IMR-90 (cell line): ENCODE data around the gene PIEZO2. TPM values are rescaled to one million over a fixed set of nuclear protein-coding genes. Genes with fewer than 3 reads are reported as not detected.

Source experiments
- ATAC-seq: fragments of 200-7000 bp; cut with Tn5 transposase; 2 replicates; pipeline ENCODE4 v1.9.1; 2020; ENCODE audit warnings: low read depth, mild to moderate bottlenecking, moderate library complexity
- BruUV-seq: library from RNA; stranded (reverse); fragments of 400-500 nt; replicated peaks from 2 replicates; lab custom pipeline; 2021; lab: Mats Ljungman, UMichigan
- CTCF ChIA-PET: fragments of 300-600 bp; formaldehyde crosslinking; extraction: SDS; loops from one replicate; lab custom pipeline; 2021; ENCODE audit warnings: antibody characterized with exemption; lab: Yijun Ruan, JAX
- POLR2A ChIA-PET: fragments of 300-600 bp; sonication (Branson Sonifier 250); formaldehyde crosslinking; loops from one replicate; lab custom pipeline; 2022; ENCODE audit warnings: antibody characterized with exemption; ENCODE audit not compliant: unreplicated experiment; lab: Charles Lee
- DNase-seq: peaks from one replicate; pipeline ENCODE4 v3.0.0; 2013
- H2AFZ ChIP-seq: replicated peaks from 2 replicates; pipeline ENCODE3; 2013; ENCODE audit warnings: low read length, mild to moderate bottlenecking; ENCODE audit not compliant: poor library complexity
- H2AK5ac ChIP-seq: 2 replicates; pipeline ENCODE4 v1.6.1; 2013; ENCODE audit warnings: low read depth, low read length, inconsistent platforms
- H2AK9ac ChIP-seq: replicated peaks from 2 replicates; pipeline ENCODE3; 2013; ENCODE audit warnings: mild to moderate bottlenecking, low read depth, low read length, moderate library complexity; ENCODE audit not compliant: poor library complexity
- H2BK120ac ChIP-seq: 2 replicates; pipeline ENCODE4 v1.6.1; 2013; ENCODE audit warnings: low read depth, low read length, inconsistent platforms
- H2BK15ac ChIP-seq: 3 replicates; pipeline ENCODE4 v1.6.1; 2013; ENCODE audit warnings: low read depth, low read length, inconsistent platforms
- H2BK20ac ChIP-seq: 2 replicates; pipeline ENCODE4 v1.6.1; 2013; ENCODE audit warnings: low read depth, mild to moderate bottlenecking, inconsistent platforms, low read length, moderate library complexity
- H2BK5ac ChIP-seq: 2 replicates; pipeline ENCODE4 v1.6.1; 2013; ENCODE audit warnings: mild to moderate bottlenecking, low read depth, low read length, inconsistent platforms; ENCODE audit not compliant: poor library complexity, severe bottlenecking
- H3K14ac ChIP-seq: replicated peaks from 2 replicates; pipeline ENCODE4 v1.6.1; 2013; ENCODE audit warnings: low read depth, low read length, inconsistent platforms
- H3K18ac ChIP-seq: 2 replicates; pipeline ENCODE4 v1.6.1; 2013; ENCODE audit warnings: low read depth, low read length, control low read depth
- H3K23ac ChIP-seq: 2 replicates; pipeline ENCODE4 v1.6.1; 2013; ENCODE audit warnings: low read depth, low read length, inconsistent platforms
- H3K27ac ChIP-seq: 2 replicates; pipeline ENCODE4 v1.5.1; 2013; ENCODE audit warnings: mild to moderate bottlenecking, control low read depth, low read length; ENCODE audit not compliant: insufficient read depth
- H3K27me3 ChIP-seq: 2 replicates; pipeline ENCODE4 v1.6.1; 2013; ENCODE audit warnings: low read length; ENCODE audit not compliant: control insufficient read depth, insufficient read depth
- H3K36me3 ChIP-seq: 2 replicates; pipeline ENCODE4 v1.6.1; 2013; ENCODE audit warnings: low read length, mixed read lengths; ENCODE audit not compliant: control insufficient read depth, insufficient read depth
- H3K4ac ChIP-seq: 2 replicates; pipeline ENCODE4 v1.6.1; 2013; ENCODE audit warnings: low read depth, low read length, inconsistent platforms
- H3K4me1 ChIP-seq: 2 replicates; pipeline ENCODE4 v1.6.1; 2013; ENCODE audit warnings: low read length, mixed read lengths; ENCODE audit not compliant: control insufficient read depth, insufficient read depth
- H3K4me2 ChIP-seq: 2 replicates; pipeline ENCODE4 v1.6.1; 2013; ENCODE audit warnings: low read depth, mild to moderate bottlenecking, control low read depth, low read length, moderate library complexity
- H3K4me3 ChIP-seq: 2 replicates; pipeline ENCODE4 v1.5.1; 2013; ENCODE audit warnings: low read depth, mild to moderate bottlenecking, control low read depth, low read length, moderate library complexity; ENCODE audit not compliant: insufficient read depth
- H3K56ac ChIP-seq: 2 replicates; pipeline ENCODE4 v1.6.1; 2013; ENCODE audit warnings: low read length, inconsistent platforms; ENCODE audit not compliant: insufficient read depth; ENCODE audit errors: extremely low read depth
- H3K79me1 ChIP-seq, 2 experiments: 2 replicates each; pipeline ENCODE4 v1.6.1; 2013; ENCODE audit warnings: low read length in 2 of 2, inconsistent platforms in 1 of 2, low read depth in 1 of 2
- H3K9ac ChIP-seq: 2 replicates; pipeline ENCODE4 v1.6.1; 2013; ENCODE audit warnings: low read depth, low read length, control low read depth
- H3K9me1 ChIP-seq: 2 replicates; pipeline ENCODE4 v1.6.1; 2013; ENCODE audit warnings: low read length, inconsistent platforms; ENCODE audit not compliant: insufficient read depth
- H3K9me3 ChIP-seq: 2 replicates; pipeline ENCODE4 v1.6.1; 2013; ENCODE audit warnings: low read length; ENCODE audit not compliant: control insufficient read depth, insufficient read depth
- H4K20me1 ChIP-seq: 2 replicates; pipeline ENCODE4 v1.6.1; 2013; ENCODE audit warnings: low read length, inconsistent platforms; ENCODE audit not compliant: insufficient read depth
- H4K5ac ChIP-seq: 2 replicates; pipeline ENCODE4 v1.6.1; 2013; ENCODE audit warnings: mild to moderate bottlenecking, low read depth, low read length, control low read depth
- H4K8ac ChIP-seq, 2 experiments: 2 replicates each; pipeline ENCODE4 v1.6.1; 2013; ENCODE audit warnings: low read depth in 2 of 2, low read length in 2 of 2, control low read depth in 1 of 2, inconsistent platforms in 1 of 2
- H4K91ac ChIP-seq: 2 replicates; pipeline ENCODE4 v1.6.1; 2013; ENCODE audit warnings: low read depth, low read length, inconsistent platforms; ENCODE audit not compliant: insufficient read depth
- FOS ChIP-seq: fragments of 150-350 bp; IDR thresholded peaks from 2 replicates; pipeline ENCODE4 v1.6.1; 2016; ENCODE audit warnings: low read depth, low read length
- MAFK ChIP-seq: IDR thresholded peaks from 2 replicates; pipeline ENCODE4 v1.6.1; 2012; ENCODE audit warnings: low read depth, low read length, improper control_type of control experiment
- MXI1 ChIP-seq: IDR thresholded peaks from 2 replicates; pipeline ENCODE4 v1.6.1; 2012; ENCODE audit warnings: low read depth, mild to moderate bottlenecking, low read length, moderate library complexity, borderline replicate concordance
- WGBS, 2 experiments: methylation state at CpG; one replicate each; pipeline versions ENCODE4 v1.1.5 to v1.1.7; 2013; ENCODE audit warnings: missing lambda C conversion rate in 2 of 2; ENCODE audit not compliant: insufficient read length in 1 of 2; ENCODE audit errors: extremely low coverage in 2 of 2; 5-methylcytosine and 5-hydroxymethylcytosine counted together
- dilution Hi-C: fragments of 300-500 bp; cut with HindIII; formaldehyde crosslinking; loops from one replicate; pipeline ENCODE4 v1.14.3; 2018; ENCODE audit warnings: low sequenced_read_pairs; ENCODE audit not compliant: unreplicated experiment
- in situ Hi-C: fragments of 300-500 bp; cut with MboI; formaldehyde crosslinking; loops from 3 replicates; pipeline ENCODE4 v1.14.3; 2019; ENCODE audit warnings: low sequenced_read_pairs, inconsistent platforms, mixed read lengths
- intact Hi-C: fragments of 100-400 bp; cut with micrococcal nuclease; formaldehyde crosslinking; loops from 2 replicates; pipeline ENCODE4 v1.10.0; 2022
- polyA plus RNA-seq, 3 experiments: library from polyadenylated mRNA; depleted of rRNA; stranded (reverse); fragments of >200 nt; gene quantifications; 2 replicates each; pipeline ENCODE4 v1.2.3, GENCODE V29; 2012; ENCODE audit warnings: low replicate concordance in 1 of 3
- total RNA-seq: library from RNA; depleted of rRNA; stranded (reverse); fragments of >200 nt; gene quantifications from 2 replicates; pipeline ENCODE4 v1.2.3, GENCODE V29; 2012

The PIEZO2 gene
- total and polyA plus RNA-seq, 2 of the 4 experiments (the other 2 are of a cell fraction): 2.4 to 4.1 TPM

DNA sequence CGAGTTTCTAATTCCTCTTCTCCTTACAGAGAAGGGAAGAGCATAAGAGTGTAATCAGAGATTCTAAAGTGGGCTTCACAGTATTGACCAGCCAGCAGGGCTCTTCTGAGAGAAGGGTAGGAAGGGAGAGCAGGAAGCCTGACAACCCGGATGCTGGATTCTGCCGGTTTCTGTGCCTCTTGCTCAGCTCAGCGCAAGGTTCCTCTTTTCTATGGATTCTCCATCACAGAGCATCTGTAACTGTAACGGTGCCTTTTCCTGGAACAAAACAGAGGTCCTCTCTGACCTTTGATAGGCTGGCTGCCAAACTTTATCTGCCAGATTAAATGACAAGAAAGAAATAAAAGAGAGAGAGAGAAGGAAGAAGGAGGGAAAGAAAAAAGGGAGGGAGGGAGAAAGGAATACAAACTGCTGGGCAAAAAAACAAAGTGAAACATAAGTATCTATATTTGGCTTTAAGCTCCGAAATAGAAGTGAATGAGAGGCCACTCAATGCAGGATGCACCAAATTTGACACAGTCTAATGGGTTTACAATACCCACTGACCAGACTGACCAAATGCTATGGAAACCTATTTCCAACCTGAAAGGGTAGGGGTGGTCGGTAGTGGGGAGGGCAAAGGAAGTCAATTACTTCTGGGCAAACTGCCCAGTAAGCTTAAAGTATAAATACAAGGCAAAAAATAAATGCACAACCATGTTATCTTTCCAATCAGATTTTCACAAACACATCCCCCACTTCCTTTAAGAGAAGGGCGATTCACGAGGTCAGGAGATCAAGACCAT lies 59.2 kb downstream of the PIEZO2 start (continued):
- no peak for TF ChIP-seq MXI1

GRCh38 chr18:11081009-11081532 lies 68.3 kb downstream of the PIEZO2 start:
- in situ Hi-C loops: no loop called here

More at GRCh38 chr18:11081009-11081532, 68.3 kb downstream of the PIEZO2 start:
- H3K18ac ChIP-seq: no peak overlapping the region
- dilution Hi-C loops: no loop called here
- H3K4me3 ChIP-seq: no peak overlapping the region
- H3K9me3 ChIP-seq: no peaks in the 10 kb centered on the region
- DNase-seq: no peak
- no peaks in the 10 kb centered on the region; the same call in 1 of the 2 replicates for H4K20me1 ChIP-seq
- no peak overlapping the region for H3K4ac ChIP-seq
- H3K23ac ChIP-seq: no peak overlapping the region
- H3K27ac ChIP-seq: no peak overlapping the region
- peaks cover 3% of the 10 kb centered on the region; the same call in 1 of the 2 replicates for H3K9me1 ChIP-seq
- H2AK5ac ChIP-seq: no peak overlapping the region
- H2BK5ac ChIP-seq: no peak overlapping the region
- no peak overlapping the region for H2BK120ac ChIP-seq
- ChIA-PET POLR2A (no interaction called here), CTCF (no interaction called here)
- no peak overlapping the region for H3K4me2 ChIP-seq
- H3K79me1 ChIP-seq: no peaks in the 10 kb centered on the region
- H4K91ac ChIP-seq: no peak overlapping the region
- H4K8ac ChIP-seq: no peak overlapping the region
- no peak overlapping the region for H2BK20ac ChIP-seq
- H3K56ac ChIP-seq: no peak overlapping the region
- no peak overlapping the region for H3K14ac ChIP-seq
- TF ChIP-seq MAFK (no peak), FOS (no peak)
- H3K9ac ChIP-seq: no peak overlapping the region
- BruUV-seq: no TSS peak
- H4K5ac ChIP-seq: no peak overlapping the region
- H2BK15ac ChIP-seq: no peak overlapping the region
- H3K36me3 ChIP-seq: no peaks in the 10 kb centered on the region
- intact Hi-C loops: no loop called here
- ATAC-seq: no peak
- no peak overlapping the region for H2AFZ ChIP-seq
- no peaks in the 10 kb centered on the region; the same call in 1 of the 2 replicates for H3K4me1 ChIP-seq
- no peaks in the 10 kb centered on the region for H3K27me3 ChIP-seq
- H2AK9ac ChIP-seq: no peak overlapping the region
- no CpG with 5 or more reads among the region's 2 CpGs for WGBS, 2 experiments
